Adipose tissue (tissue), 3 donors: Measurements from ENCODE around the gene CORO1A. TPM values are rescaled to one million over a fixed set of nuclear protein-coding genes. Genes with fewer than 3 reads are reported as not detected.
"Not testable (repeated sequence)": the region's sequence is repeated elsewhere in the genome, so short reads cannot be mapped to it uniquely, and the experiment has no call there.

ENCODE experiments used
- H3K27ac ChIP-seq: one replicate; pipeline ENCODE4 v1.5.1; 2013; ENCODE audit warnings: low read depth, low read length
- WGBS, 3 donors: extraction: QIAGEN DNeasy Blood & Tissue Kit; methylation state at CpG; one replicate each; pipeline ENCODE4 v1.1.7; 2013; 5-methylcytosine and 5-hydroxymethylcytosine counted together
- polyA plus RNA-seq, 3 donors: library from polyadenylated mRNA; stranded (reverse); fragments of 200-250 nt; gene quantifications; one replicate each; pipeline ENCODE4 v1.2.3, GENCODE V29; 2013
- donor health status: healthy with polysubstance abuse.
- donor health status: Bipolar disorder and iron deficiency.
- donor health status: healthy.

The CORO1A gene
- polyA plus RNA-seq, 3 donors: 14.9 to 73.1 (median 72.4) TPM

GRCh38 chr16:30166202-30166902, 17.1 kb upstream of the CORO1A start:
- no peak overlapping the region for H3K27ac ChIP-seq
- 66 to 83% (median 67%) methylated on average over 11 of the region's 11 CpGs for WGBS, 3 donors

- 63 to 79% methylated on average over 4 to 15 of the region's 29 CpGs; no CpG with 5 or more reads in 1 of the 3 donors for WGBS, 3 donors
- H3K27ac ChIP-seq: not testable (repeated sequence)
Measured at GRCh38 chr16:30168746-30169145, 14.7 kb upstream of the CORO1A start.

DNA sequence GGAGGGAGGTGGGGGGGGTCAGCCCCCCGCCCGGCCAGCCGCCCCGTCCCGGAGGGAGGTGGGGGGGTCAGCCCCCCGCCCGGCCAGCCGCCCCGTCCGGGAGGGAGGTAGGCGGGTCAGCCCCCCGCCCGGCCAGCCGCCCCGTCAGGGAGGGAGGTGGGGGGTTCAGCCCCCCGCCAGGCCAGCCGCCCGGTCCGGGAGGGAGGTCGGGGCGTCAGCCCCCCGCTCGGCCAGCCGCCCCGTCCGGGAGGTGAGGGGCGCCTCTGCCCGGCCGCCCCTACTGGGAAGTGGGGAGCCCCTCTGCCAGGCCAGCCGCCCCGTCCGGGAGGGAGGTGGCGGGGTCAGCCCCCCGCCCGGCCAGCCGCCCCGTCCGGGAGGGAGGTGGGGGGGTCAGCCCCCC, 14.0 kb upstream of the CORO1A start:
- WGBS, 3 donors: 95 to 98% (median 95%) methylated on average over 9 to 32 of the region's 38 CpGs
- not testable (repeated sequence) for H3K27ac ChIP-seq

GRCh38 chr16:30170145-30170544, 13.3 kb upstream of the CORO1A start:
- H3K27ac ChIP-seq: not testable (repeated sequence)
- 75 to 87% (median 84%) methylated on average over 9 to 16 of the region's 31 CpGs for WGBS, 3 donors

- no peak overlapping the region for H3K27ac ChIP-seq
- 70 to 78% (median 77%) methylated on average over 7 of the region's 7 CpGs for WGBS, 3 donors
Measured at GRCh38 chr16:30173054-30173453, 10.3 kb upstream of the CORO1A start.

GRCh38 chr16:30176876-30177275, 6.5 kb upstream of the CORO1A start:
- WGBS, 3 donors: 60 to 90% (median 63%) methylated on average over 6 of the region's 6 CpGs

DNA sequence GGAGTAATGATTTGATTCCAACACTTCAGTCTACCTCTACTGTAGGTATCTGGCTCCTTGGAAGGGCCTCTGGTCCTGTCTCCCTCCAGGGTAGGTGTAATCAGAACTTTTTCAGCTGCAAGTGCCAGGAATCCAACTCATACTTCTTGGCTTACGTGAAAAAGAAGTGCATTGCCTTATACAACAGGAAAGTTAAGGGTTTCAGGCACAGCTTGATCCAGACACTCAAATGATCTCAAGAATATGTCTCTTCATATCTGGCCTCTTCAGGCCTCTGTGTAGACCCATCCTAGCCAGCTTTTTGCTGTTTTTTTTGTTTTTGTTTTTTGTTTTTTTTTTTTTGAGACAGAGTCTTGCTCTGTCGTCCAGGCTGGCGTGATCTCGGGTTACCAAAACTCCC, 4.2 kb upstream of the CORO1A start:
- WGBS, 3 donors: 93 to 97% (median 95%) methylated on average over 4 of the region's 4 CpGs
- no peak overlapping the region for H3K27ac ChIP-seq

More at GRCh38 chr16:30176876-30177275, 6.5 kb upstream of the CORO1A start:
- H3K27ac ChIP-seq: not testable (repeated sequence)

DNA sequence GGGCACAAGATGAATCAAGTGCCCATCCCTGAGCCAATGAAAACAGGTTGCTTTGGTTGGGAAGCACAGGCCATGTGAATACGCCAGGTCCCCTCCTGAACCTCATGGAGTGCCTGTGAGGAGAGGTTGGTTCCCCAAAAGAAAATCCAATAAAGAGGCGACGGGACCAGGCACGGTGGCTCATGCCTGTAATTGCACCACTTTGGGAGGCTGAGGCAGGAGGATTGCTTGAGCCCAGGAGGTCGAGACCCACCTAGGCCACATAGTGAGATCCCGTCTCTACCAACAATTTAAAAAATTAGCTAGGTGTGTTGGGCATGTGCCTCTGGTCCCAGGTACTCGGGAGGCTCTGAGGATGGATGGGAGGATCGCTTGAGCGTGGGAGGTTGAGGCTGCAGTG, 3.5 kb upstream of the CORO1A start:
- 94 to 95% (median 94%) methylated on average over 9 of the region's 9 CpGs for WGBS, 3 donors
- H3K27ac ChIP-seq: no peak overlapping the region

DNA sequence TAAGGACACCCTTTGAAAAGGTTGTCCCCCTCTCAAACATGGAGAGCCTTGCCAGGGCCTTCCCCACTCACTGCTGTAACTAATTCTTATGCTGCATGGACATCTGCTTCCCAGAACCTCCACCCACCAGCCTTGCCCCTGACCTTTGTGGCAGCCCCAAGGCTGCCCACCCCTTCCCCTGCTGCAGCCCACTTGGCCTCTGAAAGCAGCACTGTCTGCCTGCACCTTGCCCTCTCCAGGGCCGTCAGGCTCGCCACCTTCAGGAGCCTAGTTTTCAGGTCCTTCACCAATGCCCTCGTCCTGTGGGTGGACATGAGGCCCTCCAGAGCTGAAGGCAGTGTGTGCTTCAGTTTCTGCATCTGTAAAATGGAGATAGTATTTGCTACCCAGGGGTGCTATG, 2.7 kb upstream of the CORO1A start:
- 71 to 85% (median 80%) methylated on average over 3 of the region's 3 CpGs for WGBS, 3 donors
- no peak overlapping the region for H3K27ac ChIP-seq

- WGBS, 3 donors: 16 to 39% (median 25%) methylated on average over 23 to 24 of the region's 24 CpGs
- peak overlapping the region; percentile 76 for H3K27ac ChIP-seq
Measured at GRCh38 chr16:30184096-30184890, 891 bp downstream of the CORO1A start.

DNA sequence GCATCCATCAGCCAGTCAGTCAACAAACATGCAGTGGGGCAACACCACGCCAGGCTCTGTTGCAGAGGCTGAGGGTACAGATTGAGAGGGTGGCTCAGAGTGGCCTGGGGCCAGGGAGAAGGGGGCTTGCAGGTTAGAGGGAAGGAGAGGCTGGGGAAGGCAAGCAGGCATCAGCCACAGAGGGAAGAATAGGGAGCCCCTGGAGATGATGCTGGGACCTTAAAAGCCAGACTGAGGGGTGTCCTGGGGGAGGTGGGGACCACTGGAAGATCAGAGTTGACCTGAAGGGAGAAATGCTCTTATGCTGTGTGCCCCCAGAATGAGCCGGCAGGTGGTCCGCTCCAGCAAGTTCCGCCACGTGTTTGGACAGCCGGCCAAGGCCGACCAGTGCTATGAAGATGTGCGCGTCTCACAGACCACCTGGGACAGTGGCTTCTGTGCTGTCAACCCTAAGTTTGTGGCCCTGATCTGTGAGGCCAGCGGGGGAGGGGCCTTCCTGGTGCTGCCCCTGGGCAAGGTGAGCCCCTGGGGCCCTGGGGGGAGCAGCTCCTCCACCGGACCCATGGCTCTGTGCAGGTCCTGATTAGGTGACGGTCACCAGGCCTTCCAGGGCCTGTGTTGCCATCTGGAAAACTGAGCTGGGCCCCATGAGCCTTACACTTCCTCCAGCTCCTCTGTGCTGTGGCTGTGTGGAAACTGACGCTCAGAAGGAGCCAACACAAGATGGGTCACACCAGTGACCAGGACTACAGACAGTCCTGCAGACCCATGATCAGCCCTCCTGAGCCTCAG, 1.7 kb downstream of the CORO1A start:
- H3K27ac ChIP-seq: no peak overlapping the region
- 68 to 76% (median 74%) methylated on average over 13 of the region's 13 CpGs for WGBS, 3 donors

DNA sequence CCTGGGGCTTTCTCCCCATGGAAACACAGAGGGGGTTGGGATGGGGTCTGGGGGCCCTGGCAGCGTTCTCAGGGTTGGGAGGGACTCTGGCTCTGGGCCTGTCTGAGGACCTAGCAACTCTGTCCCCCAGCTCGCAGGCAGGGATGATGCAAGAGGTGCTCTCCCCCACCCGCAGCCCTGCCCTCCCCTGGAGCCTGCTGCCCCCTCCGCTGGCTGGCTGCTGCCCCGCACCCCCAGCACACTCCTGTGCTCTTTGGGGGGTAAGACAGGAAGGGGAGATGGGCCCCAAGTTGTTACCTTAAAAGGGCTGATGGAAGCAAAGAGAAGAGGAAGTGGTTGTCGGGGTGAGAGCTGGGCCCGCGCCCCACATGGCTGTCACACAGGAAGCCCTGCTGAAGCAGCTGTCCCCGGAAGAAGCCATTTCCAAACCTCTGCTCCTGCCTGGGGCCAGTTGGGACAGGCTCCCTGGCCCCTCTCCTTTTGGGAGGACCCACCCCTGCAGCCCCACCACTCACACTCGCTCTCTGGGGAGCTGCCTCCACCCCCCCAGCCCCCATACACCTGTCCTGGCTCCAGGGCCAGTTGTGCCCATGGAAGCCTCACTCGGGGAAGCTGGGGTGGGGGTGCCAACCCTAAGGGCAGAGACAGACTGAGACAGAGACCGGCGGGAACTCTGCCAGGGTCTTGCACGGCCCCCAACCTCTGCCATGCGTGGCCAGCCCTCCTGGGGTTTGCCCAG, 2.5 kb downstream of the CORO1A start:
- 47 to 78% (median 51%) methylated on average over 14 to 15 of the region's 15 CpGs for WGBS, 3 donors
- peak overlapping the region; percentile 4 for H3K27ac ChIP-seq

- WGBS, 3 donors: 57 to 84% (median 60%) methylated on average over 9 of the region's 9 CpGs
- peak overlapping the region; percentile 4 for H3K27ac ChIP-seq
Measured at GRCh38 chr16:30186444-30186781, 3.0 kb downstream of the CORO1A start.

DNA sequence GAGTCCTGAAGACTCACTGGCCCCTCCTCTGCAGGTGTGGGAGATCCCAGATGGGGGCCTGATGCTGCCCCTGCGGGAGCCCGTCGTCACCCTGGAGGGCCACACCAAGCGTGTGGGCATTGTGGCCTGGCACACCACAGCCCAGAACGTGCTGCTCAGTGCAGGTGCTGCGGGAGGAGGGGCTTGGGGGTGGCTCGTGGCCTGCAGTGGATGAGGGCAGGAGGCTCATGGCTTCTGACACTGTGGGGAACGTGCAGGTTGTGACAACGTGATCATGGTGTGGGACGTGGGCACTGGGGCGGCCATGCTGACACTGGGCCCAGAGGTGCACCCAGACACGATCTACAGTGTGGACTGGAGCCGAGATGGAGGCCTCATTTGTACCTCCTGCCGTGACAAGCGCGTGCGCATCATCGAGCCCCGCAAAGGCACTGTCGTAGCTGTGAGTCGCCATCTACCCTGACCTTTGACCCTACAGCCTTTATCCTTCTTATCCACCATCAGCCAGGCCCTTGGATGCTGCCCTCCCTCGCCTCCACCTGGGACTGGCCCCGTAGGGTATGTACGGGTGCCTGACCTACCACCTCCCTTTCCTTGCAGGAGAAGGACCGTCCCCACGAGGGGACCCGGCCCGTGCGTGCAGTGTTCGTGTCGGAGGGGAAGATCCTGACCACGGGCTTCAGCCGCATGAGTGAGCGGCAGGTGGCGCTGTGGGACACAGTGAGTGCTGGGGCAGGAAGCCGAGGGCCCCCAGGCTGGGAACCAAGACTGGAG, 3.6 kb downstream of the CORO1A start:
- no peak overlapping the region for H3K27ac ChIP-seq
- WGBS, 3 donors: 50 to 52% (median 51%) methylated on average over 36 of the region's 36 CpGs

GRCh38 chr16:30187556-30187865, 4.1 kb downstream of the CORO1A start:
- no peak overlapping the region for H3K27ac ChIP-seq
- 69 to 78% (median 77%) methylated on average over 9 of the region's 9 CpGs for WGBS, 3 donors

DNA sequence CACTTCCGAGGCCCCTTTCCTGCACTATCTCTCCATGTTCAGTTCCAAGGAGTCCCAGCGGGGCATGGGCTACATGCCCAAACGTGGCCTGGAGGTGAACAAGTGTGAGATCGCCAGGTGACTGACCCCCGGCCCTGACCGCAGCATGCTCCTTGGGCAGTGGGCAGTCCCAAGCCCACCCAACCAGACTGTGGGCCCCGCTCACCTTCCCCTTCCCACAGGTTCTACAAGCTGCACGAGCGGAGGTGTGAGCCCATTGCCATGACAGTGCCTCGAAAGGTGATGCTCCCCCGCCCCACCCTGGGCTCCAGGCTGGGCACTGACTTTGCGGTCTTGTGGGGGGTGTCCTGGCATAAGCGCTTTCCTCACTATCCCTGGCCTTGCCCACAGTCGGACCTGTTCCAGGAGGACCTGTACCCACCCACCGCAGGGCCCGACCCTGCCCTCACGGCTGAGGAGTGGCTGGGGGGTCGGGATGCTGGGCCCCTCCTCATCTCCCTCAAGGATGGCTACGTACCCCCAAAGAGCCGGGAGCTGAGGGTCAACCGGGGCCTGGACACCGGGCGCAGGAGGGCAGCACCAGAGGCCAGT, 4.7 kb downstream of the CORO1A start:
- no peak overlapping the region for H3K27ac ChIP-seq
- WGBS, 3 donors: 91 to 92% (median 91%) methylated on average over 23 of the region's 23 CpGs

DNA sequence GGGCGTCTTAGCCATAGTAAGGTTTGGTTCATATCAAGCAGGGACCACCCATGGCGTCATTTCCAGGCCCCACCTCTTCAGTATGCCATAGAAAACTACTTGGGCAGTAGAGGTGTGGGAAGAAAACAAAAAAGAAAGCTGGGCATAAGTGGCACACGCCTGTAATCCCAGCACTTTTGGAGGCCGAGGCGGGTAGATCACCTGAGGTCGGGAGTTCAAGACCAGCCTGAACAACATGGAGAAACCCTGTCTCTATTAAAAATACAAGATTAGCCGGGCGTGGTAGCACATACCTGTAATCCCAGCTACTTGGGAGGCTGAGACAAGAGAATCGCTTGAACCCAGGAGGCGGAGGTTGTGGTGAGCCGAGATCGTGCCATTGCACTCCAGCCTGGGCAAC, 7.8 kb downstream of the CORO1A start:
- H3K27ac ChIP-seq: not testable (repeated sequence)
- WGBS, 3 donors: 87 to 100% (median 92%) methylated on average over 3 to 6 of the region's 12 CpGs

GRCh38 chr16:30193098-30193497, 9.7 kb downstream of the CORO1A start:
- no CpG with 5 or more reads among the region's 21 CpGs for WGBS, 3 donors
- not testable (repeated sequence) for H3K27ac ChIP-seq
